Activated CD4-positive, alpha-beta T cell treated with anti-CD3 and anti-CD28 coated beads, Interleukin-2, amount 50 U/mL, for 24 hours (primary cell): Measurements from ENCODE around the gene RPS25.
"Not testable (repeated sequence)": the region's sequence is repeated elsewhere in the genome, so short reads cannot be mapped to it uniquely, and the experiment has no call there.

Source experiments
- DNase-seq, 2 donors: peaks; one replicate each; pipeline ENCODE4 v3.0.0-alpha.2; 2020; ENCODE audit warnings: low read depth in 1 of 2, low spot score in 1 of 2

The RPS25 gene

GRCh38 chr11:119016216-119017009, 1.7 kb downstream of the RPS25 start:
- no peak for DNase-seq

GRCh38 chr11:119015054-119015611, 3.0 kb downstream of the RPS25 start:
- DNase-seq = no peak

GRCh38 chr11:119014209-119014924, 3.8 kb downstream of the RPS25 start:
- DNase-seq = no peak

- no peak for DNase-seq
Observed at GRCh38 chr11:119012629-119013170, 5.4 kb downstream of the RPS25 start.

GRCh38 chr11:119011476-119012053, 6.6 kb downstream of the RPS25 start:
- no peak for DNase-seq

GRCh38 chr11:119006656-119007055, 11.5 kb downstream of the RPS25 start:
- DNase-seq = no peak

- DNase-seq = no peak
Observed at GRCh38 chr11:119000906-119001305, 17.2 kb downstream of the RPS25 start.

- no peak for DNase-seq
Observed at GRCh38 chr11:118998822-118999221, 19.3 kb downstream of the RPS25 start.

- no peak for DNase-seq
Observed at GRCh38 chr11:118998388-118998717, 19.8 kb downstream of the RPS25 start.

- peak; percentile 86 to 93 for DNase-seq
Observed at GRCh38 chr11:118997627-118998387, 20.3 kb downstream of the RPS25 start, which contains the start of gene CENATAC. TSS of gene CENATAC (plus strand) at chr11:118998138. CDS start at chr11:118998198, 60 bp downstream.

GRCh38 chr11:118996926-118997626, 21.1 kb downstream of the RPS25 start:
- peak; percentile 5 to 35 for DNase-seq

- DNase-seq = not testable (repeated sequence)
Observed at GRCh38 chr11:118991486-118992038, 26.6 kb downstream of the RPS25 start.

GRCh38 chr11:118988280-118988679, 29.9 kb downstream of the RPS25 start:
- DNase-seq = no peak

- DNase-seq = no peak
Observed at GRCh38 chr11:118984825-118985224, 33.3 kb downstream of the RPS25 start.

GRCh38 chr11:118984337-118984736, 33.8 kb downstream of the RPS25 start:
- DNase-seq = not testable (repeated sequence)

- no peak for DNase-seq
Observed at GRCh38 chr11:118980191-118980881, 37.8 kb downstream of the RPS25 start.

- DNase-seq = no peak
Observed at GRCh38 chr11:118979434-118979833, 38.7 kb downstream of the RPS25 start.

- DNase-seq = no peak
Observed at GRCh38 chr11:118975771-118976709, 42.1 kb downstream of the RPS25 start.
